Activated gamma-delta T cell treated with anti-CD3 and anti-CD28 coated beads, Interleukin-2, amount 50 U/mL, for 16 hours (primary cell): ENCODE data around the gene KIF5C.

Experiments
- DNase-seq: peaks from one replicate; pipeline ENCODE4 v3.0.0-alpha.2; 2020; ENCODE audit warnings: low read depth

Gene KIF5C

GRCh38 chr2:148990968-148991367 lies 115.9 kb downstream of the KIF5C start:
- no peak for DNase-seq

- DNase-seq = no peak
Observed at GRCh38 chr2:148992448-148992847, 117.4 kb downstream of the KIF5C start.

GRCh38 chr2:148993351-148993750 lies 118.3 kb downstream of the KIF5C start:
- no peak for DNase-seq

- no peak for DNase-seq
Observed at GRCh38 chr2:148994341-148994740, 119.3 kb downstream of the KIF5C start.

GRCh38 chr2:148996805-148997204 lies 121.8 kb downstream of the KIF5C start:
- no peak for DNase-seq

- DNase-seq = no peak
Observed at GRCh38 chr2:148998165-148998830, 123.3 kb downstream of the KIF5C start.

GRCh38 chr2:148998831-148999200 lies 123.8 kb downstream of the KIF5C start:
- no peak for DNase-seq

GRCh38 chr2:148999451-148999921 lies 124.5 kb downstream of the KIF5C start:
- DNase-seq = no peak

- no peak for DNase-seq
Observed at GRCh38 chr2:149000158-149000938, 125.3 kb downstream of the KIF5C start.

- DNase-seq = no peak
Observed at GRCh38 chr2:149001496-149001895, 126.5 kb downstream of the KIF5C start.

- no peak for DNase-seq
Observed at GRCh38 chr2:149002378-149002890, 127.4 kb downstream of the KIF5C start.

- no peak for DNase-seq
Observed at GRCh38 chr2:149002891-149003740, 128.1 kb downstream of the KIF5C start.

GRCh38 chr2:149004836-149005235 lies 129.8 kb downstream of the KIF5C start:
- DNase-seq = no peak

GRCh38 chr2:149005471-149006077 lies 130.5 kb downstream of the KIF5C start:
- DNase-seq = no peak

- DNase-seq = no peak
Observed at GRCh38 chr2:149006883-149007543, 132.0 kb downstream of the KIF5C start.

GRCh38 chr2:149008381-149008780 lies 133.4 kb downstream of the KIF5C start:
- DNase-seq = no peak

- DNase-seq = no peak
Observed at GRCh38 chr2:149009576-149010461, 134.8 kb downstream of the KIF5C start.

- no peak for DNase-seq
Observed at GRCh38 chr2:149012545-149012944, 137.5 kb downstream of the KIF5C start.

GRCh38 chr2:149015501-149015900 lies 140.5 kb downstream of the KIF5C start:
- no peak for DNase-seq

- DNase-seq = no peak
Observed at GRCh38 chr2:149015926-149016563, 141.0 kb downstream of the KIF5C start.
